Transverse colon (tissue), 4 donors: Measurements from ENCODE around the gene MAPKAP1. TPM values are rescaled to one million over a fixed set of nuclear protein-coding genes. Genes with fewer than 3 reads are reported as not detected.

Source experiments
- DNase-seq: peaks from one replicate; pipeline ENCODE4 v3.0.0-alpha.2; 2019
- H3K27ac ChIP-seq, 4 donors: fragments of 200-600 bp; sonication (generic); 2 replicates each; pipeline ENCODE4 v1.5.1; 2016 to 2018; ENCODE audit warnings: inconsistent platforms in 4 of 4
- H3K27me3 ChIP-seq: fragments of 200-600 bp; sonication (generic); 2 replicates; pipeline ENCODE4 v1.5.1; 2017; ENCODE audit warnings: inconsistent platforms
- H3K36me3 ChIP-seq, 4 donors: fragments of 200-600 bp; sonication (generic); 2 replicates each; pipeline ENCODE4 v1.5.1; 2017 to 2019; ENCODE audit warnings: inconsistent platforms in 4 of 4
- H3K4me1 ChIP-seq, 4 donors: fragments of 200-600 bp; sonication (generic); 2 replicates each; pipeline ENCODE4 v1.5.1; 2017 to 2020; ENCODE audit warnings: inconsistent platforms in 4 of 4
- H3K4me3 ChIP-seq, 4 donors: fragments of 200-600 bp; sonication (generic); 1 replicate in 1 of 4; 2 replicates in 3 of 4; pipeline versions ENCODE4 v1.5.1 to v1.6.1; 2017 to 2019; ENCODE audit warnings: inconsistent platforms in 4 of 4
- H3K9me3 ChIP-seq, 2 donors: fragments of 200-600 bp; sonication (generic); 2 replicates each; pipeline ENCODE4 v1.5.1; 2017 to 2019; ENCODE audit warnings: inconsistent platforms in 2 of 2
- CTCF ChIP-seq, 5 experiments: fragments of 200-600 bp in 3 of 5; fragments of 450-650 bp in 2 of 5; sonication (generic) in 3 of 5; IDR thresholded peaks; 1 replicate in 2 of 5; 2 replicates in 3 of 5; pipeline ENCODE4 v1.5.1; 2016 to 2017; ENCODE audit warnings: antibody characterized with exemption in 5 of 5, inconsistent platforms in 3 of 5, mild to moderate bottlenecking in 2 of 5, moderate library complexity in 1 of 5
- EP300 ChIP-seq: sonication (generic); formaldehyde crosslinking; IDR thresholded peaks from one replicate; pipeline ENCODE4 v1.6.1; 2017; ENCODE audit warnings: antibody characterized with exemption, low read depth
- POLR2A ChIP-seq: fragments of 450-650 bp; IDR thresholded peaks from one replicate; pipeline ENCODE4 v1.6.1; 2016; ENCODE audit warnings: antibody characterized with exemption, mild to moderate bottlenecking, moderate library complexity
- POLR2AphosphoS5 ChIP-seq, 3 donors: sonication (generic); formaldehyde crosslinking; IDR thresholded peaks; one replicate each; pipeline ENCODE4 v1.6.1; 2016; ENCODE audit warnings: antibody characterized with exemption in 3 of 3
- WGBS, 2 donors: methylation state at CpG; one replicate each; pipeline ENCODE4 v1.1.5; 2018; ENCODE audit warnings: low coverage in 1 of 2; 5-methylcytosine and 5-hydroxymethylcytosine counted together
- in situ Hi-C, 4 donors: fragments of 200-750 bp; cut with MboI; loops; one replicate each; pipeline versions ENCODE4 v1.15.0 to v1.15.1; 2017; ENCODE audit warnings: low sequenced_read_pairs in 3 of 4, low pct_ligation_motif_present in 1 of 4, low pct_unique_long_range_greater_than_20kb in 1 of 4
- intact Hi-C: fragments of 100-400 bp; cut with DNase I; formaldehyde crosslinking; loops from one replicate; pipeline ENCODE4 v1.15.1; 2023; ENCODE audit warnings: low total_unique reads
- total RNA-seq, 4 donors: library from RNA; depleted of rRNA; stranded (reverse); fragments of >200 nt; gene quantifications; one replicate each; pipeline ENCODE4 v1.1.0, GENCODE V29; 2016

Gene MAPKAP1
- total RNA-seq, 4 donors from 2014 or later, result 59.8 to 83.4 (median 71.2) TPM

GRCh38 chr9:125612616-125613015, 94.4 kb downstream of the MAPKAP1 start:
- Histone ChIP-seq H3K36me3 (no peaks in the 10 kb centered on the region), H3K4me3 (no peak overlapping the region), H3K27ac (no peak overlapping the region), H3K27me3 (no peaks in the 10 kb centered on the region), H3K4me1 (no peaks in the 10 kb centered on the region), H3K9me3 (no peaks in the 10 kb centered on the region)
- in situ Hi-C loops, result no loop called here
- TF ChIP-seq POLR2AphosphoS5 (IDR thresholded peaks at IDR 0.05), result no peak
- TF ChIP-seq EP300, result no peak
- TF ChIP-seq CTCF (IDR thresholded peaks at IDR 0.05), result no peak
- TF ChIP-seq POLR2A, result no peak
- DNase-seq, result no peak
- intact Hi-C loops, result no loop called here

GRCh38 chr9:125611121-125611765, 95.8 kb downstream of the MAPKAP1 start:
- in situ Hi-C loops (no loop called here), intact Hi-C loops (no loop called here)
- H3K4me3 ChIP-seq, result no peak overlapping the region
- no peaks in the 10 kb centered on the region for H3K4me1 ChIP-seq
- H3K27me3 ChIP-seq, result no peaks in the 10 kb centered on the region
- DNase-seq, result no peak
- no peaks in the 10 kb centered on the region for H3K36me3 ChIP-seq
- no peaks in the 10 kb centered on the region for H3K9me3 ChIP-seq
- H3K27ac ChIP-seq, result no peak overlapping the region
- 96 to 100% methylated on average over 2 of the region's 2 CpGs for WGBS, 2 donors
- TF ChIP-seq EP300 (no peak), POLR2A (no peak), POLR2AphosphoS5 (IDR thresholded peaks at IDR 0.05) (no peak), CTCF (IDR thresholded peaks at IDR 0.05) (no peak)

- H3K9me3 ChIP-seq, result no peaks in the 10 kb centered on the region
- no peaks in the 10 kb centered on the region for H3K4me1 ChIP-seq
- in situ Hi-C loops (no loop called here), intact Hi-C loops (no loop called here)
- H3K4me3 ChIP-seq, result no peak overlapping the region
- no peak for TF ChIP-seq POLR2AphosphoS5 (IDR thresholded peaks at IDR 0.05)
- TF ChIP-seq CTCF (IDR thresholded peaks at IDR 0.05), result no peak
- no peak for TF ChIP-seq POLR2A
- TF ChIP-seq EP300, result no peak
- H3K36me3 ChIP-seq, result no peaks in the 10 kb centered on the region
- no peak overlapping the region for H3K27ac ChIP-seq
- DNase-seq, result no peak
- WGBS, 2 donors, result 71 to 77% methylated on average over 1 of the region's 1 CpG
- no peaks in the 10 kb centered on the region for H3K27me3 ChIP-seq
These were observed 97.3 kb downstream of the MAPKAP1 start for GRCh38 chr9:125609744-125610143.

- 66 to 83% methylated on average over 5 to 10 of the region's 10 CpGs for WGBS, 2 donors
- no peak for TF ChIP-seq POLR2A
- no peak for TF ChIP-seq EP300
- TF ChIP-seq CTCF (IDR thresholded peaks at IDR 0.05), result no peak
- TF ChIP-seq POLR2AphosphoS5 (IDR thresholded peaks at IDR 0.05), result no peak
- Histone ChIP-seq H3K4me3 (no peak overlapping the region), H3K36me3 (no peaks in the 10 kb centered on the region), H3K27ac (no peak overlapping the region), H3K4me1 (peaks cover 0 to 7% (median 3%) of the 10 kb centered on the region in 4 donors), H3K27me3 (no peaks in the 10 kb centered on the region), H3K9me3 (no peaks in the 10 kb centered on the region)
- intact Hi-C loops (no loop called here), in situ Hi-C loops (no loop called here)
- DNase-seq, result no peak
These were observed 98.4 kb downstream of the MAPKAP1 start for GRCh38 chr9:125608489-125609224.
